Keratinocyte (primary cell): Measurements from ENCODE around the gene ZNF862. TPM values are rescaled to one million over a fixed set of nuclear protein-coding genes. Genes with fewer than 3 reads are reported as not detected.

ENCODE experiments used
- DNase-seq: peaks from one replicate; pipeline ENCODE4 v3.0.0-alpha.2; 2011; ENCODE audit warnings: low read depth, missing footprints, low spot score
- FAIRE-seq: peaks from 2 replicates; lab custom pipeline; 2011; peaks lifted over from hg19 to GRCh38; lab: Jason Lieb, UNC
- H2AFZ ChIP-seq: 2 replicates; pipeline ENCODE4 v1.6.0; 2012; ENCODE audit warnings: low read length, control low read depth, inconsistent platforms; ENCODE audit not compliant: control insufficient read depth
- H3K27ac ChIP-seq: 2 replicates; pipeline ENCODE4 v1.5.1; 2011; ENCODE audit warnings: low read length; ENCODE audit not compliant: control insufficient read depth, insufficient read depth
- H3K27me3 ChIP-seq: 3 replicates; pipeline ENCODE4 v1.6.0; 2011; ENCODE audit warnings: low read length; ENCODE audit not compliant: control insufficient read depth, insufficient read depth; ENCODE audit errors: extremely low read depth
- H3K36me3 ChIP-seq, 2 experiments: 2 replicates in 1 of 2; 3 replicates in 1 of 2; pipeline ENCODE4 v1.5.1; 2011; ENCODE audit warnings: low read length in 2 of 2, mild to moderate bottlenecking in 1 of 2; ENCODE audit not compliant: control insufficient read depth in 2 of 2, insufficient read depth in 2 of 2; ENCODE audit errors: extremely low read depth in 1 of 2
- H3K4me1 ChIP-seq: 3 replicates; pipeline ENCODE4 v1.5.1; 2011; ENCODE audit warnings: low read length; ENCODE audit not compliant: control insufficient read depth, insufficient read depth; ENCODE audit errors: extremely low read depth
- H3K4me2 ChIP-seq: 3 replicates; pipeline ENCODE4 v1.6.0; 2011; ENCODE audit warnings: low read depth, low read length; ENCODE audit not compliant: control insufficient read depth, insufficient read depth; ENCODE audit errors: extremely low read depth
- H3K4me3 ChIP-seq, 3 experiments: fragments of 200-600 bp in 1 of 3; sonication (generic) in 1 of 3; 2 replicates in 2 of 3; 3 replicates in 1 of 3; pipeline ENCODE4 v1.5.1; 2011 to 2016; ENCODE audit warnings: low read length in 3 of 3, mild to moderate bottlenecking in 3 of 3, control low read depth in 2 of 3, inconsistent platforms in 1 of 3, low read depth in 1 of 3, mixed read lengths in 1 of 3, mixed run types in 1 of 3, moderate library complexity in 1 of 3; ENCODE audit not compliant: control insufficient read depth in 2 of 3, insufficient read depth in 2 of 3; ENCODE audit errors: extremely low read depth in 1 of 3
- H3K79me2 ChIP-seq: 2 replicates; pipeline ENCODE4 v1.6.0; 2012; ENCODE audit warnings: low read length; ENCODE audit not compliant: control insufficient read depth, insufficient read depth
- H3K9ac ChIP-seq: 3 replicates; pipeline ENCODE4 v1.6.0; 2011; ENCODE audit warnings: low read length; ENCODE audit not compliant: control insufficient read depth, insufficient read depth; ENCODE audit errors: extremely low read depth
- H3K9me1 ChIP-seq: 3 replicates; pipeline ENCODE4 v1.6.0; 2011; ENCODE audit warnings: low read length; ENCODE audit not compliant: control insufficient read depth, insufficient read depth; ENCODE audit errors: extremely low read depth
- H3K9me3 ChIP-seq: 2 replicates; pipeline ENCODE4 v1.5.1; 2012; ENCODE audit warnings: low read depth, low read length; ENCODE audit not compliant: control insufficient read depth
- H4K20me1 ChIP-seq: 3 replicates; pipeline ENCODE4 v1.6.0; 2011; ENCODE audit warnings: low read length; ENCODE audit not compliant: control insufficient read depth, insufficient read depth; ENCODE audit errors: extremely low read depth
- CTCF ChIP-seq, 3 experiments: IDR thresholded peaks in 1 of 3; conservative IDR thresholded peaks in 1 of 3; optimal IDR thresholded peaks in 1 of 3; 2 replicates in 2 of 3; 3 replicates in 1 of 3; pipeline versions ENCODE3 to v1.5.1; 2011; ENCODE audit warnings: low read length in 3 of 3, mild to moderate bottlenecking in 3 of 3, moderate library complexity in 2 of 3, control low read depth in 1 of 3, inconsistent platforms in 1 of 3; ENCODE audit not compliant: insufficient read depth in 2 of 3; ENCODE audit errors: extremely low read depth in 1 of 3
- EZH2 ChIP-seq: IDR thresholded peaks from one replicate; pipeline ENCODE4 v1.6.1; 2012; ENCODE audit warnings: inconsistent platforms, mild to moderate bottlenecking, low read length, moderate library complexity
- dilution Hi-C: fragments of 300-500 bp; cut with MboI; formaldehyde crosslinking; loops from one replicate; pipeline ENCODE4 v1.7.0; 2020; ENCODE audit warnings: low sequenced_read_pairs; ENCODE audit not compliant: extremely low pct_ligation_motif_present
- polyA plus RNA-seq, 5 experiments: library from polyadenylated mRNA; depleted of rRNA in 3 of 5; stranded (reverse) in 3 of 5; stranded (forward) in 1 of 5; unstranded in 1 of 5; fragments of >200 nt; gene quantifications; 1 replicate in 1 of 5; 2 replicates in 3 of 5; 3 replicates in 1 of 5; pipeline versions ENCODE4 v1.2.1 to v1.2.3, GENCODE V29; 2011 to 2012; ENCODE audit warnings: missing spikeins in 2 of 5, low read depth in 1 of 5, low replicate concordance in 1 of 5

ZNF862 gene
- polyA plus RNA-seq, 1 donor (not counting 4 experiments of a cell fraction or from before 2014, with no cell fraction given): 10.1 TPM

- H3K9ac ChIP-seq: no peak overlapping the region
- H3K36me3 ChIP-seq: no peaks in the 10 kb centered on the region
- TF ChIP-seq CTCF (optimal IDR thresholded peaks at IDR 0.05 in 1 of 3, IDR thresholded peaks at IDR 0.05 in 1 of 3, conservative IDR thresholded peaks at IDR 0.05 in 1 of 3; ENCODE audit: extremely low read depth in 1 of 3, insufficient read depth in 2 of 3, low read length in 3 of 3) (no peak), EZH2 (no peak)
- H3K4me3 ChIP-seq: no peak overlapping the region
- H3K9me1 ChIP-seq: no peaks in the 10 kb centered on the region
- no peak overlapping the region for H3K4me2 ChIP-seq
- dilution Hi-C loops: no loop called here
- no peak for FAIRE-seq
- no peak overlapping the region for H3K27ac ChIP-seq
- no peaks in the 10 kb centered on the region for H3K27me3 ChIP-seq
- no peaks in the 10 kb centered on the region for H4K20me1 ChIP-seq
- no peaks in the 10 kb centered on the region for H3K4me1 ChIP-seq
- no peaks in the 10 kb centered on the region for H3K79me2 ChIP-seq
- H3K9me3 ChIP-seq: no peaks in the 10 kb centered on the region
- DNase-seq: no peak
- H2AFZ ChIP-seq: no peak overlapping the region
These were observed 47.2 kb downstream of the ZNF862 start for GRCh38 chr7:149885191-149886017.

- H2AFZ ChIP-seq: no peak overlapping the region
- no peak for FAIRE-seq
- no peaks in the 10 kb centered on the region for H3K4me1 ChIP-seq
- dilution Hi-C loops: no loop called here
- no peaks in the 10 kb centered on the region for H3K36me3 ChIP-seq
- H3K79me2 ChIP-seq: no peaks in the 10 kb centered on the region
- H3K9me3 ChIP-seq: no peaks in the 10 kb centered on the region
- no peak overlapping the region for H3K9ac ChIP-seq
- H3K27ac ChIP-seq: no peak overlapping the region
- H3K9me1 ChIP-seq: no peaks in the 10 kb centered on the region
- no peaks in the 10 kb centered on the region for H3K27me3 ChIP-seq
- no peaks in the 10 kb centered on the region for H4K20me1 ChIP-seq
- no peak for DNase-seq
- H3K4me3 ChIP-seq: no peak overlapping the region
- no peak overlapping the region for H3K4me2 ChIP-seq
- TF ChIP-seq EZH2: no peak
- TF ChIP-seq CTCF (optimal IDR thresholded peaks at IDR 0.05 in 1 of 3, IDR thresholded peaks at IDR 0.05 in 1 of 3, conservative IDR thresholded peaks at IDR 0.05 in 1 of 3; ENCODE audit: extremely low read depth in 1 of 3, insufficient read depth in 2 of 3, low read length in 3 of 3): no peak
These were observed 47.8 kb downstream of the ZNF862 start for GRCh38 chr7:149886018-149886415.
